Liver (tissue), 9 donors: ENCODE data around the gene AGAP2. TPM values are rescaled to one million over a fixed set of nuclear protein-coding genes. Genes with fewer than 3 reads are reported as not detected.
A peak's percentile ranks its signal among the peaks of the same experiment; 100 is the strongest.

ENCODE experiments used
- DNase-seq: peaks from one replicate; pipeline ENCODE4 v3.0.0-alpha.2; 2017; ENCODE audit warnings: low spot score
- H3K27ac ChIP-seq, 2 donors: one replicate each; pipeline ENCODE4 v1.7.0; 2013; ENCODE audit warnings: inconsistent platforms in 2 of 2, low read length in 2 of 2, control low read depth in 1 of 2, low read depth in 1 of 2, mild to moderate bottlenecking in 1 of 2
- H3K27me3 ChIP-seq, 4 donors: one replicate each; pipeline versions ENCODE4 v1.6.1 to v1.7.0; 2013; ENCODE audit warnings: low read length in 3 of 4, inconsistent platforms in 1 of 4, mild to moderate bottlenecking in 1 of 4, moderate library complexity in 1 of 4; ENCODE audit not compliant: control insufficient read depth in 4 of 4, insufficient read depth in 4 of 4
- H3K36me3 ChIP-seq, 4 donors: one replicate each; pipeline versions ENCODE4 v1.6.1 to v1.7.0; 2013; ENCODE audit warnings: low read length in 3 of 4, mild to moderate bottlenecking in 3 of 4, low read depth in 1 of 4, moderate library complexity in 1 of 4; ENCODE audit not compliant: control insufficient read depth in 4 of 4, insufficient read depth in 3 of 4
- H3K4me1 ChIP-seq, 4 donors: one replicate each; pipeline versions ENCODE4 v1.6.1 to v1.7.0; 2013; ENCODE audit warnings: low read length in 3 of 4, mild to moderate bottlenecking in 3 of 4, moderate library complexity in 1 of 4; ENCODE audit not compliant: control insufficient read depth in 4 of 4, insufficient read depth in 4 of 4
- H3K4me3 ChIP-seq, 3 donors: one replicate each; pipeline versions ENCODE4 v1.6.1 to v1.7.0; 2013; ENCODE audit warnings: low read length in 3 of 3, control low read depth in 1 of 3, low read depth in 1 of 3, mild to moderate bottlenecking in 1 of 3
- H3K9ac ChIP-seq, 2 donors: one replicate each; pipeline ENCODE4 v1.7.0; 2013; ENCODE audit warnings: low read length in 2 of 2, mild to moderate bottlenecking in 2 of 2, moderate library complexity in 2 of 2, control low read depth in 1 of 2, low read depth in 1 of 2
- H3K9me3 ChIP-seq, 4 donors: one replicate each; pipeline versions ENCODE4 v1.6.1 to v1.7.0; 2013; ENCODE audit warnings: low read length in 3 of 4; ENCODE audit not compliant: control insufficient read depth in 4 of 4
- ATF3 ChIP-seq: IDR thresholded peaks from 2 replicates; pipeline ENCODE4 v1.6.1; 2016; ENCODE audit warnings: antibody characterized with exemption
- CTCF ChIP-seq: fragments of 150-350 bp; IDR thresholded peaks from 2 replicates; pipeline ENCODE4 v1.5.1; 2017; ENCODE audit warnings: improper control_type of control experiment, low read depth, low read length; ENCODE audit not compliant: missing input control
- EGR1 ChIP-seq, 2 donors: IDR thresholded peaks; 2 replicates each; pipeline ENCODE4 v1.6.1; 2016 to 2018; ENCODE audit warnings: antibody characterized with exemption in 2 of 2, low read depth in 2 of 2
- FOXA1 ChIP-seq: IDR thresholded peaks from 2 replicates; pipeline ENCODE4 v1.6.1; 2016; ENCODE audit warnings: antibody characterized with exemption
- FOXA2 ChIP-seq: IDR thresholded peaks from 2 replicates; pipeline ENCODE4 v1.6.1; 2016; ENCODE audit warnings: antibody characterized with exemption
- GABPA ChIP-seq, 2 donors: IDR thresholded peaks in 1 of 2; conservative IDR thresholded peaks in 1 of 2; 2 replicates each; pipeline ENCODE4 v1.6.1; 2016; ENCODE audit warnings: antibody characterized with exemption in 2 of 2, mild to moderate bottlenecking in 1 of 2, moderate library complexity in 1 of 2
- HNF4A ChIP-seq, 2 donors: conservative IDR thresholded peaks; 2 replicates each; pipeline ENCODE4 v1.6.1; 2016; ENCODE audit warnings: antibody characterized with exemption in 2 of 2, mild to moderate bottlenecking in 2 of 2
- HNF4G ChIP-seq: IDR thresholded peaks from 2 replicates; pipeline ENCODE4 v1.6.1; 2016; ENCODE audit warnings: antibody characterized with exemption
- JUND ChIP-seq, 2 donors: IDR thresholded peaks; 2 replicates each; pipeline ENCODE4 v1.6.1; 2016; ENCODE audit warnings: antibody characterized with exemption in 2 of 2
- MAX ChIP-seq: IDR thresholded peaks from 2 replicates; pipeline ENCODE4 v1.6.1; 2016; ENCODE audit warnings: antibody characterized with exemption
- NR2F2 ChIP-seq: IDR thresholded peaks from 2 replicates; pipeline ENCODE4 v1.6.1; 2016; ENCODE audit warnings: antibody characterized with exemption
- RAD21 ChIP-seq, 2 donors: IDR thresholded peaks; 2 replicates each; pipeline ENCODE4 v1.6.1; 2016; ENCODE audit warnings: antibody characterized with exemption in 2 of 2, mild to moderate bottlenecking in 2 of 2
- REST ChIP-seq: IDR thresholded peaks from 2 replicates; pipeline ENCODE4 v1.6.1; 2016; ENCODE audit warnings: antibody characterized with exemption, mild to moderate bottlenecking
- RXRA ChIP-seq, 2 donors: IDR thresholded peaks; 2 replicates each; pipeline ENCODE4 v1.6.1; 2017 to 2018; ENCODE audit warnings: antibody characterized with exemption in 2 of 2, mild to moderate bottlenecking in 1 of 2
- SP1 ChIP-seq: IDR thresholded peaks from 2 replicates; pipeline ENCODE4 v1.6.1; 2018; ENCODE audit warnings: antibody characterized with exemption, mild to moderate bottlenecking
- TAF1 ChIP-seq: conservative IDR thresholded peaks from 2 replicates; pipeline ENCODE4 v1.6.1; 2016; ENCODE audit warnings: antibody characterized with exemption, mild to moderate bottlenecking
- YY1 ChIP-seq: IDR thresholded peaks from 2 replicates; pipeline ENCODE4 v1.6.1; 2016; ENCODE audit warnings: antibody characterized with exemption, mild to moderate bottlenecking
- WGBS: extraction: QIAGEN DNeasy Blood & Tissue Kit; methylation state at CpG from one replicate; pipeline ENCODE4 v1.1.7; 2013; 5-methylcytosine and 5-hydroxymethylcytosine counted together
- polyA plus RNA-seq, 2 donors: library from polyadenylated mRNA; stranded (reverse) in 1 of 2; unstranded in 1 of 2; fragments of 200-250 nt in 1 of 2; fragments of >200 nt in 1 of 2; fragmentation: Nextera tagmentation in 1 of 2; extraction: Ambion mirVana in 1 of 2; gene quantifications; one replicate each; pipeline versions ENCODE4 v1.2.1 to v1.2.3, GENCODE V29; 2013 to 2015
- total RNA-seq, 2 donors: library from RNA; depleted of rRNA; stranded (reverse); fragments of >200 nt; gene quantifications; one replicate each; pipeline ENCODE4 v1.2.3, GENCODE V29; 2014
- TF ChIP-seq, protein P1 (sequence below): IDR thresholded peaks from 2 replicates; pipeline ENCODE4 v1.6.1; 2016; ENCODE audit warnings: antibody characterized with exemption
- donor health status: healthy.
- donor health status: healthy.
- donor health status: healthy.
- donor health status: healthy.
- donor health status: healthy.

The AGAP2 gene
- total and polyA plus RNA-seq, 4 donors = 0.18 to 1.7 (median 0.64) TPM

- Histone ChIP-seq H3K4me1 (peaks cover 5 to 20% (median 15%) of the 10 kb centered on the region in 4 donors), H3K9me3 (no peaks in the 10 kb centered on the region), H3K4me3 (peak within 1 kb of the TSS; percentile 59 to 89 (median 85)), H3K9ac (peak within 1 kb of the TSS; percentile 40 to 64), H3K27ac (peak within 1 kb of the TSS; percentile 29 to 51), H3K36me3 (peaks cover 6 to 21% (median 14%) of the 10 kb centered on the region in 4 donors), H3K27me3 (no peaks in the 10 kb centered on the region)
- WGBS = under 1% methylated on average over 45 of the region's 45 CpGs
- TF ChIP-seq TAF1 = peak; percentile 77
- no peak for TF ChIP-seq NR2F2
- peak; percentile 56 to 62 for TF ChIP-seq RXRA (IDR thresholded peaks at IDR 0.05)
- peak; percentile 77 for TF ChIP-seq MAX
- TF ChIP-seq JUND (IDR thresholded peaks at IDR 0.05) = peak; percentile 35 to 54
- peak; percentile 23 for TF ChIP-seq ATF3
- TF ChIP-seq, protein P1, sequence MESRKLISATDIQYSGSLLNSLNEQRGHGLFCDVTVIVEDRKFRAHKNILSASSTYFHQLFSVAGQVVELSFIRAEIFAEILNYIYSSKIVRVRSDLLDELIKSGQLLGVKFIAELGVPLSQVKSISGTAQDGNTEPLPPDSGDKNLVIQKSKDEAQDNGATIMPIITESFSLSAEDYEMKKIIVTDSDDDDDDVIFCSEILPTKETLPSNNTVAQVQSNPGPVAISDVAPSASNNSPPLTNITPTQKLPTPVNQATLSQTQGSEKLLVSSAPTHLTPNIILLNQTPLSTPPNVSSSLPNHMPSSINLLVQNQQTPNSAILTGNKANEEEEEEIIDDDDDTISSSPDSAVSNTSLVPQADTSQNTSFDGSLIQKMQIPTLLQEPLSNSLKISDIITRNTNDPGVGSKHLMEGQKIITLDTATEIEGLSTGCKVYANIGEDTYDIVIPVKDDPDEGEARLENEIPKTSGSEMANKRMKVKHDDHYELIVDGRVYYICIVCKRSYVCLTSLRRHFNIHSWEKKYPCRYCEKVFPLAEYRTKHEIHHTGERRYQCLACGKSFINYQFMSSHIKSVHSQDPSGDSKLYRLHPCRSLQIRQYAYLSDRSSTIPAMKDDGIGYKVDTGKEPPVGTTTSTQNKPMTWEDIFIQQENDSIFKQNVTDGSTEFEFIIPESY = peak; percentile 57
- peak; percentile 43 to 83 for TF ChIP-seq GABPA (IDR thresholded peaks at IDR 0.05 in 1 of 2, conservative IDR thresholded peaks at IDR 0.05 in 1 of 2)
- no peak for TF ChIP-seq HNF4G
- peak; percentile 97 for TF ChIP-seq SP1
- TF ChIP-seq RAD21 (IDR thresholded peaks at IDR 0.05) = peak; percentile 74 to 76
- peak; percentile 18 for TF ChIP-seq FOXA2
- peak; percentile 86 for TF ChIP-seq CTCF
- TF ChIP-seq YY1 = peak; percentile 99
- TF ChIP-seq HNF4A (conservative IDR thresholded peaks at IDR 0.05) = peak; percentile 71 to 77
- TF ChIP-seq REST = peak; percentile 90
- no peak for TF ChIP-seq FOXA1
- TF ChIP-seq EGR1 (IDR thresholded peaks at IDR 0.05; ENCODE audit: low read depth in 2 of 2) = peak; percentile 91 to 97
- peak; percentile 91 for DNase-seq
These were observed 44.7 kb downstream of the AGAP2 start, which contains the start of gene OS9 for GRCh38 chr12:57693659-57694458. Gene OS9 (plus strand): TSS chr12:57694132. CDS start chr12:57694162, 30 bp downstream.
